GM12878 (cell line): ENCODE results near the gene ARMC8. TPM values are rescaled to one million over a fixed set of nuclear protein-coding genes. Genes with fewer than 3 reads are reported as not detected.

ENCODE experiments used
- CUX1 ChIP-seq: IDR thresholded peaks from 2 replicates; pipeline ENCODE4 v1.6.1; 2012; ENCODE audit warnings: improper control_type of control experiment, low read depth, low read length; ENCODE audit not compliant: insufficient replicate concordance
- IKZF1 ChIP-seq: fragments of 450-650 bp; conservative IDR thresholded peaks from 2 replicates; pipeline ENCODE4 v1.6.1; 2017; ENCODE audit warnings: antibody characterized with exemption, mild to moderate bottlenecking
- JUNB ChIP-seq: IDR thresholded peaks from 2 replicates; pipeline ENCODE4 v1.6.1; 2016; ENCODE audit warnings: antibody characterized with exemption, mild to moderate bottlenecking
- RELB ChIP-seq: fragments of 450-650 bp; IDR thresholded peaks from 2 replicates; pipeline ENCODE4 v1.6.1; 2017; ENCODE audit warnings: low read depth, mild to moderate bottlenecking, moderate library complexity
- RUNX3 ChIP-seq: IDR thresholded peaks from 2 replicates; pipeline ENCODE4 v1.6.1; 2012; ENCODE audit warnings: low read length, inconsistent platforms
- polyA plus RNA-seq, 11 experiments: library from polyadenylated mRNA; depleted of rRNA in 4 of 11; unstranded in 6 of 11; stranded (reverse) in 5 of 11; fragments of >200 nt; fragmentation: Nextera tagmentation in 4 of 11; fragmentation: Illumina TruSeq in 1 of 11; extraction: Ambion mirVana in 4 of 11; extraction: Trizol in 1 of 11; gene quantifications; 1 replicate in 1 of 11; 2 replicates in 10 of 11; pipeline versions ENCODE4 v1.2.1 to v1.2.3, GENCODE V29; 2011 to 2016; ENCODE audit warnings: inconsistent platforms in 2 of 11, missing spikeins in 2 of 11, low read depth in 1 of 11
- total RNA-seq, 4 experiments: library from RNA; depleted of rRNA in 3 of 4; stranded (reverse); fragments of >200 nt in 3 of 4; fragmentation: Illumina TruSeq in 1 of 4; extraction: Trizol in 1 of 4; gene quantifications; 2 replicates each; pipeline versions ENCODE4 v1.2.1 to v1.2.3, GENCODE V29; 2013 to 2021

The ARMC8 gene
- total and polyA plus RNA-seq, 10 of the 15 experiments (the other 5 are each of a cell fraction or from before 2014, with no cell fraction given), result 29.8 to 93.4 (median 45.3) TPM

- TF ChIP-seq CUX1, result no peak
- no peak for TF ChIP-seq RELB
- peak; percentile 56 for TF ChIP-seq IKZF1
- peak; percentile 64 for TF ChIP-seq JUNB
- peak; percentile 61 for TF ChIP-seq RUNX3
Observed at GRCh38 chr3:138271189-138271794, 84.2 kb downstream of the ARMC8 start (continued).
